Activated CD8-positive, alpha-beta memory T cell treated with anti-CD3 and anti-CD28 coated beads for 1 hour (primary cell): ENCODE data around the gene EXOSC2.

Experiments used
- DNase-seq, 2 donors: peaks; one replicate each; pipeline ENCODE4 v3.0.0-alpha.2; 2020; ENCODE audit warnings: low read depth in 1 of 2; ENCODE audit errors: extremely low read depth in 1 of 2

EXOSC2 gene

GRCh38 chr9:130693426-130694191 is at the start of gene EXOSC2:
EXOSC2 (plus strand) TSS chr9:130693780; CDS start chr9:130693792, 12 bp downstream.
- peak; percentile 93 to 94 for DNase-seq

- no peak for DNase-seq
Observed at GRCh38 chr9:130651221-130651620, 42.4 kb upstream of the EXOSC2 start.

GRCh38 chr9:130651752-130652151 is 41.8 kb upstream of the EXOSC2 start:
- no peak for DNase-seq

- no peak for DNase-seq
Observed at GRCh38 chr9:130654879-130655278, 38.7 kb upstream of the EXOSC2 start.

- no peak for DNase-seq
Observed at GRCh38 chr9:130658893-130659698, 34.5 kb upstream of the EXOSC2 start.

- no peak for DNase-seq
Observed at GRCh38 chr9:130659699-130660248, 33.8 kb upstream of the EXOSC2 start.

- no peak for DNase-seq
Observed at GRCh38 chr9:130660326-130660682, 33.3 kb upstream of the EXOSC2 start.

- no peak for DNase-seq
Observed at GRCh38 chr9:130660683-130661450, 32.7 kb upstream of the EXOSC2 start.

GRCh38 chr9:130661451-130662098 is 32.0 kb upstream of the EXOSC2 start:
- DNase-seq: no peak

GRCh38 chr9:130662099-130662969 is 31.2 kb upstream of the EXOSC2 start:
- no peak for DNase-seq

- no peak for DNase-seq
Observed at GRCh38 chr9:130662970-130663257, 30.7 kb upstream of the EXOSC2 start.

GRCh38 chr9:130663258-130663976 is 30.2 kb upstream of the EXOSC2 start:
- DNase-seq: no peak

GRCh38 chr9:130663977-130664250 is 29.7 kb upstream of the EXOSC2 start:
- no peak for DNase-seq

- no peak for DNase-seq
Observed at GRCh38 chr9:130664251-130665028, 29.1 kb upstream of the EXOSC2 start, which contains the start of gene PRDM12. PRDM12 (plus strand) TSS chr9:130664594; CDS start chr9:130664654, 60 bp downstream.

- no peak for DNase-seq
Observed at GRCh38 chr9:130665029-130665430, 28.6 kb upstream of the EXOSC2 start.

GRCh38 chr9:130665431-130666392 is 27.9 kb upstream of the EXOSC2 start:
- no peak for DNase-seq

- no peak for DNase-seq
Observed at GRCh38 chr9:130666393-130667119, 27.0 kb upstream of the EXOSC2 start.
